DLD1 (cell line): ENCODE measurements around the gene TNN.
"Not testable (repeated sequence)": the region's sequence is repeated elsewhere in the genome, so short reads cannot be mapped to it uniquely, and the experiment has no call there.

ENCODE experiments used
- in situ Hi-C: cut with HindIII; loops from 2 replicates; pipeline ENCODE4 v1.10.0; 2017; ENCODE audit warnings: low sequenced_read_pairs

Gene TNN

GRCh38 chr1:175102166-175102565 lies 34.5 kb downstream of the TNN start:
- in situ Hi-C loops = not testable (repeated sequence)

GRCh38 chr1:175106536-175106935 lies 38.9 kb downstream of the TNN start:
- in situ Hi-C loops = not testable (repeated sequence)

- in situ Hi-C loops = not testable (repeated sequence)
Measured at GRCh38 chr1:175108331-175108820, 40.7 kb downstream of the TNN start.

- in situ Hi-C loops = no loop called here
Measured at GRCh38 chr1:175114996-175115395, 47.4 kb downstream of the TNN start.

- in situ Hi-C loops = no loop called here
Measured at GRCh38 chr1:175116210-175116798, 48.7 kb downstream of the TNN start.

- in situ Hi-C loops = no loop called here
Measured at GRCh38 chr1:175116903-175117302, 49.3 kb downstream of the TNN start.

- in situ Hi-C loops = no loop called here
Measured at GRCh38 chr1:175118375-175119367, 51.0 kb downstream of the TNN start.

GRCh38 chr1:175120511-175120910 lies 52.9 kb downstream of the TNN start:
- in situ Hi-C loops = no loop called here

- in situ Hi-C loops = no loop called here
Measured at GRCh38 chr1:175124861-175125260, 57.2 kb downstream of the TNN start.

- in situ Hi-C loops = no loop called here
Measured at GRCh38 chr1:175126347-175126746, 58.7 kb downstream of the TNN start.

- in situ Hi-C loops = no loop called here
Measured at GRCh38 chr1:175127565-175127964, 59.9 kb downstream of the TNN start.

GRCh38 chr1:175128523-175128922 lies 60.9 kb downstream of the TNN start:
- in situ Hi-C loops = no loop called here

GRCh38 chr1:175129182-175129581 lies 61.5 kb downstream of the TNN start:
- in situ Hi-C loops = no loop called here

- in situ Hi-C loops = no loop called here
Measured at GRCh38 chr1:175129644-175129996, 62.0 kb downstream of the TNN start.

GRCh38 chr1:175129997-175130648 lies 62.5 kb downstream of the TNN start:
- in situ Hi-C loops = no loop called here

- in situ Hi-C loops = no loop called here
Measured at GRCh38 chr1:175130649-175131045, 63.0 kb downstream of the TNN start.

GRCh38 chr1:175131095-175131494 lies 63.5 kb downstream of the TNN start:
- in situ Hi-C loops = no loop called here

GRCh38 chr1:175132436-175132835 lies 64.8 kb downstream of the TNN start:
- in situ Hi-C loops = no loop called here

- in situ Hi-C loops = no loop called here
Measured at GRCh38 chr1:175133673-175134435, 66.2 kb downstream of the TNN start.

- in situ Hi-C loops = no loop called here
Measured at GRCh38 chr1:175134500-175134899, 66.9 kb downstream of the TNN start.

- in situ Hi-C loops = no loop called here
Measured at GRCh38 chr1:175136246-175136645, 68.6 kb downstream of the TNN start.
